Activated CD4-positive, alpha-beta T cell treated with anti-CD3 and anti-CD28 coated beads, Interleukin-10, Interleukin-2, amounts not matched to agents 100 ng/mL and 50 ng/mL, durations not matched to agents 16 hours and 8 hours (primary cell): Measurements from ENCODE around the gene MEX3D.

Source experiments
- DNase-seq: peaks from one replicate; pipeline ENCODE4 v3.0.0-alpha.2; 2020

MEX3D gene

DNA sequence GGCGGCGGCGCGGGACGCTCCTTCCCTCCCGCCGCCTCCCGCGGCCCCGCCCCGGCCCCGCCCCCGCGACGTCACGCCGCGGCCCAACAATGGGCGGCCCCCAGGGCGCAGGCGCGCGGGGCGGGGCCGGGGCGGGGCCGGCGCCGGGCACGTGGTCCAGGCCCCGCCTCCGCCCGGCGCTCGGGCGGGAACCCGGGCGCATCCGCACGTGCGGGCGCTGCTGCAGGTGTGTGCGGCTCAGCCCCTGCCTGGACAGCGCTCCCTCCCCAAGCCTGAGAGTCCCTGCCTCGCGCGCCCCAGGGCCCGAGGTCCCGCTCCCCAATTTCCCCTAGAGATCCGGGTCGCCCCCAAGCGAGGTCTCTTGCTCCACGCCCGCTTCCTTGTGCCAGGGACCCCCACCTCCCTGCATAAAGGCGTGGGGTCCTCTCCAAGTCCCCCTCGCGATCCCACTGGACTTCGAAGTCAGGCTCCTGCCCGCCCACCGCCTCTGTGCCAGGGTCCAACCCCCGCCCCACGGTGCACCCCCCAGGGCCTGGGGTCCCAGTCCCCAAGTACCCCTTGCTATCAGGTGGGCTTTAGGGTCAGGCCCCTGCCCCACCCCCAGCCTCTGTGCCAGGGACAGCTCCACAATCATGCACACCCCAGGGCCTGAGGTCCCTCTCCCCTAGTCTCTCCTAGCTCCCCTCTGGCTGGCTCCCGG lies at the start of gene MEX3D:
MEX3D (minus strand) TSS at position 6 of the 700 bp plus-strand sequence. CDS start 267 bp downstream, outside the sequence.
- peak; percentile 87 for DNase-seq

DNA sequence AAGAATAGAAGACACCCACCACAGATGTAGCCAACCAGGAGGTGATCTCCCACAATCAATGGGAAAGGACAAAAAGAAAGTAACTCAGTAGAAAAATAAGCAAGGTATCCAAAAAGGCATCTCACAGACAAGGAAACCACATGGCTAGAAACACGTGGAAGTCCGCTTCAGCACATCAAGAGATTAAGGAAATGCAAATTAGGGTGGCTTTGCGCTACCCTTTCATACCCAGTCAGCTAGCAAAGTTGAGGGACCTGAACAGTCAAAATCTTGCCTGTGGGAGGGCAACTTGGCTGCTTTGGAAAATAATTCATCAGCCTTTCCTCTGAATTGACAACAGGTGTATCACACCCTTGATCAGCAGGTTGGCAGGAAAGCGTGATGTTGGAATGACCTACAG lies 48.8 kb upstream of the MEX3D start:
- DNase-seq: no peak

- no peak for DNase-seq
These were observed 48.3 kb upstream of the MEX3D start for GRCh38 chr19:1616396-1616795.

- no peak for DNase-seq
These were observed 47.1 kb upstream of the MEX3D start for GRCh38 chr19:1615156-1615765.

DNA sequence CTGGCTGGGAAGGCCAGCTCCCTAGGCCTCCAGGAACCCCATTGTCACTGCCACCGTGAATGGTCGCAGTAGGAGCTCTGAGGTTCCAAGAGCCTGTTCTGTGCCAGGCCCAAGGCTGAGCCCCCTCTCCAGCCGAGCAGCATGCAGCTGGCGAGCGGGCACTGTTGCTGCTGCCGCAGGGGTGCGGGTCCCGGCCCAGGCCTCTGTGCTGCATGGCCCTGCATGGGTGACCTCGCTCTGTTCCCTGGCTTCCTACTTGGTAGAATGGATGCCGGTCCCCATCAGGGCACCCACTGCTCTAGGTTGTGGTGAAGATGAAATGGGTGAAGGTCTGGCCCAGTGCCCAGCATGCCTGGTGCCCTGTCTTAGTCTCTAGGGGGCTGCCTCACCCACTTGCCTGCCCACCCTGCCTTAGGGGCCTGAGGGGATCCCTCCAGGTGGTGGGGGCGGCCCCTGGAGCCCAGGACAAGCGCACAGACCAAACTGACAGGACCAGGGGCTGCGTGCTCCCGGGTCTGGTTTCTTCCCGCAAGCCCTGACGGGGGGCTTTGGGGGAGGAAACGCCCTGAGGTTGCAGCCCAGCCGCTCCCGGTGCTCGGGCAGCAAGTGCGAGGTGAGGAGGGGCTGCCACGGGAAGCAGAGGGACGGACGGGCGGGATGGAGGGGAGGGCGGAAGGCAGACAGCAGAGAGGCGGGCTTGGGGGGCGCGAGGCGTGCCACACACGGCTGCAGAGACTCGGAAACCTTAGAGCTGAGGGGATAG lies 45.9 kb upstream of the MEX3D start:
- DNase-seq: no peak

- DNase-seq: no peak
These were observed 45.0 kb upstream of the MEX3D start for GRCh38 chr19:1613146-1613545.

GRCh38 chr19:1612114-1613086 lies 44.3 kb upstream of the MEX3D start:
- no peak for DNase-seq

GRCh38 chr19:1611353-1611752 lies 43.2 kb upstream of the MEX3D start:
- DNase-seq: no peak

DNA sequence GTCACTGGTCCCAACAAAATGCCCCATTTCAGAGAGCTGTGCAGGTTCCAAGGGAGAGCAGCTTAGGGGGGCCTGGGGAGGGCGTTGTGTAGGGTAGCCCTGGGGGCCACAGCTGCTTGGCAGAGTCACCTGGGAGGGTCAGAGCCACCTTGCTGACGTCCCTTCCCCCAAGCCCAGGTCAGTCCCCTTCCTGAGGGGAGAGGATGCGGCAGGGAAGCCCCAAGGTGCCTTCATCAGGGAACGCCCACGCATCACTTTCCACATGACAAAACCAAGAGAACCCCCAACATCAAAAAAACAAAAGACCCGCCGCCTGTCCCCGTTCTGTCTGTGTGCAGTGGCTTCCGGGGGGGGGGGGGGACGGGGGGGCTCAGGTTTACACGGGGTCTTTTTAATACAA lies 42.5 kb upstream of the MEX3D start:
- no peak for DNase-seq

GRCh38 chr19:1609680-1610474 lies 41.8 kb upstream of the MEX3D start:
- DNase-seq: no peak

GRCh38 chr19:1609103-1609396 lies 40.9 kb upstream of the MEX3D start:
- DNase-seq: no peak

DNA sequence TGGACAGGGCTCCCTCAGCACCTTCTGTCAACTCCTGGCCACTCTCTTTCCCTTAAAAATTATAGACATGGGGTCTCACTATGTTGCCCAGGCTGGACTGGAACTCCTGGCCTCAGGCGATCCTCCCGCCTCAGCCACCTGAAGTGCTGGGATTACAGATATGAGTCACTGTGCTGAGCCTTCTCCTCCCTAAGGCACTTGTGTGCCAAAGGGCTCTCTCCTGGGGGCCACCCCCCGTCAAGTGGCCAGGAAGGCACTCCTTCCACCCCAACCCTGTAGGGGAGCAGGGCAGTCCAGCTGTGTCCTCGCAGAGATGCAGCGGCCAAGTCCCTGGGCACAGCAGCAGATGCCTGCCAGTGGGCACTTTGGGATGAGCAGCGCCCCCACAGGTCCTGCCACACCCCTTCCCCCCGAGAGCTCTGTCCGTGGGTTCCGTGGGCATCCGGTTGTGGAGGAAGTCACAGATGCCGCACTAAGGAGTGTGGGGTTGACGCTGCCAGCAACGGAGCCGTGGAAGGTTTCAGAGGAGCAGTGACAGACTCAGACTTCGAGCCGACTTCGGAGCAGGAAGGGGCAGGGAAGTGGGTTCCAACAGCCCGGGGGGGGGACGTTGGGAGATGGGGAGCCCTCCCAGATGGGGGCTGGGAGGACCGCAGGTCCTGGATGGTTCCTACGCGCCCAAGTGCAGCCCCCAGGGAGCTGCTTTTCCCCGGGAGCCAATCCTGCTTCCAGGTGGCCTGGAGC lies 40.4 kb upstream of the MEX3D start:
- no peak for DNase-seq

DNA sequence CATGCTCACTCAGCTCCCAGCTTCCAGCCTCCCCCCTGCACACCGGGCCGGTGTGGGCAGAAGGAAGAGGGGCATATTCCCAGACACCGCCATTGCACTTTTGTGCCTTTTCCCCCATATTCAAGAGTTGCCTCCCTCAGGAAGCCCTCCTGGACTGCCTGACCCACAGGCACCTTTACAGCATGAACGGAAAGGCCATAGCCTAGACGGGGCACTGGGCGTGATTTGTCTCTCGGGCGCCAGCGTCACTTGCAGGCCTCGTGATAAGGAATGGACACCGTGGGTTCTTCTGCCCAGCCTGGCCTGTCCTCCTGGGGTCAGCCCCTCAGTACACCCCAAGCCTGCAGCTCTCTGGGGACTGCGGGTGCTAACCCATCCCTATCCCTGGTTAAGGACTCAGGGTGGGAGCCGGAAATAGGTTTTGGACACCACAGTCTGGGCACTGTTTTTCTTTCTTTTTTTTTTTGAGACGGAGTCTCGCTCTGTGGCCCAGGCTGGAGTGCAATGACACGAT lies 38.1 kb upstream of the MEX3D start:
- no peak for DNase-seq

- peak; percentile 96 for DNase-seq
These were observed 37.4 kb upstream of the MEX3D start, which contains the start of gene UQCR11 for GRCh38 chr19:1605236-1606137. Gene UQCR11, minus strand, starts transcription at chr19:1605462. Its CDS starts 53 bp downstream, at chr19:1605409.

GRCh38 chr19:1602091-1602707 lies 34.1 kb upstream of the MEX3D start:
- no peak for DNase-seq

DNA sequence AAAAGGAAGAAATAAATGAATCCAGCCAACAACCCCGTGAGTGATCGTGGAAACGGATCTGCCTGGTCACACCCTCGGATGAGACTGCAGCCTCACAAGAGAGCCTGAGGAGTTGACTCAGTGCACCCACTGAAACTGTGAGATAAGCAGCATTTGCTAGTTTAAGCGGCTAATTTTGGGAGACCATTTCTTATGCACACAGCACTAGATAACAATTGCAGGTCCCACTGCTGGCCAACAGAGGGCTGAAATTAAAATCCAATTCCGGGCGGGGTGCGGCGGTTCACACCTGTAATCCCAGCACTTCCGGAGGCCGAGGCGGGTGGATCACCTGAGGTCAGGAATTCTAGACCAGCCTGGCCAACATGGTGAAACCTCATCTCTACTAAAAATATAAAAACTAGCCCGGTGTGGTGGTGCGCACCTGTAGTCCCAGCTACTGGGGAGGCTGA lies 33.5 kb upstream of the MEX3D start:
- DNase-seq: no peak

DNA sequence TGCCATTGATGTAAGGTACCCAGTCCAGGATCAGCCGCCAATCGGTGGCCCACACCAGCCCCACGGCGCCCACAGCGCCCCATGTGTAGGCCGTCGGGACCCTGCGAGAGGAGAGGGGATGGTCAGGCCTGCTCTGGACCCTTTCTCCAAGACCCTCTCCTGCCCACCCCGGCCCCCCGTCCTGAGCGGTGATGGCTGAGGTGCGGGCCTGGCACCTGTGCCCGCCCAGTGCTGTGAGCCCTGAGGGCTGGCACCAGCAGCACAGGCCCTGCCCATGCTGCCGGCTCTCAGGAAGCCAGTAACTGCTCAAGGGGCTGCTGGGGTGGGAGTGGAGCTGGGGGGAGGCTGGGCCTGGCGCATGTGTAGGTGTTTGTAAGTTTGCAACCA lies 31.3 kb upstream of the MEX3D start:
- DNase-seq: no peak

- DNase-seq: no peak
These were observed 30.8 kb upstream of the MEX3D start for GRCh38 chr19:1598777-1599459.

DNA sequence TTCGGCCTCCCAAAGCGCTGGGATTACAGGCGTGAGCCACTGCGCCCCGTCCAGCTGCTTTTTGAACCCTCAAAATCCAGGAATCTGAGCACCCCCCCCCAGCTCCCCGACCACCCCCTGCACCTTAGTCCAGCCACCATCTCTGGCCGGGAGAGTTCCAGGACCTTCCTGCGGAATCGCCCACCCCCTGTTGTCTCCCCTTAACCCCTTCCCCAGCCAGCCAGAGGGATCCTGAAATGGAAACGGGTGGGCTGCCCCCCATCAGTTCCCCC lies 25.3 kb upstream of the MEX3D start:
- DNase-seq: no peak
